ENCODE measurements around the gene NELFCD.
"Not testable (repeated sequence)": the region's sequence is repeated elsewhere in the genome, so short reads cannot be mapped to it uniquely, and the experiment has no call there.

Gene NELFCD

DNA sequence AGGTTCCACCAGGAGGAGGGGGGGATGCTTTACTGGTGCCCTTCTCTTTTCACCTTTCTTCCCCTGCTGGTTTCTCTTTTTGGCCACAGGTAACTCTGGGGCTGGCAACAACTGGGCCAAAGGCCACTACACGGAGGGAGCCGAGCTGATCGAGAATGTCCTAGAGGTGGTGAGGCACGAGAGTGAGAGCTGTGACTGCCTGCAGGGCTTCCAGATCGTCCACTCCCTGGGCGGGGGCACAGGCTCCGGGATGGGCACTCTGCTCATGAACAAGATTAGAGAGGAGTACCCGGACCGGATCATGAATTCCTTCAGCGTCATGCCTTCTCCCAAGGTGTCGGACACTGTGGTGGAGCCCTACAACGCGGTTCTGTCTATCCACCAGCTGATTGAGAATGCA lies 42.6 kb downstream of the NELFCD start:
- no peak for DNase-seq (ENCODE audit: low read depth in 2 of 3, low spot score in 1 of 3)

DNA sequence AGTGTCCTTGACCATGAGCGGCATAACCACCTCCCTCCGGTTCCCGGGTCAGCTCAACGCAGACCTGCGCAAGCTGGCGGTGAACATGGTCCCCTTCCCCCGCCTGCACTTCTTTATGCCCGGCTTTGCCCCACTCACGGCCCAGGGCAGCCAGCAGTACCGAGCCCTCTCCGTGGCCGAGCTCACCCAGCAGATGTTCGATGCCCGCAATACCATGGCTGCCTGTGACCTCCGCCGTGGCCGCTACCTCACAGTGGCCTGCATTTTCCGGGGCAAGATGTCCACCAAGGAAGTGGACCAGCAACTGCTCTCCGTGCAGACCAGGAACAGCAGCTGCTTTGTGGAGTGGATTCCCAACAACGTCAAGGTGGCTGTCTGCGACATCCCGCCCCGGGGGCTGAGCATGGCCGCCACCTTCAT lies 43.1 kb downstream of the NELFCD start:
- no peak for DNase-seq (ENCODE audit: low read depth in 2 of 3, low spot score in 1 of 3)

DNA sequence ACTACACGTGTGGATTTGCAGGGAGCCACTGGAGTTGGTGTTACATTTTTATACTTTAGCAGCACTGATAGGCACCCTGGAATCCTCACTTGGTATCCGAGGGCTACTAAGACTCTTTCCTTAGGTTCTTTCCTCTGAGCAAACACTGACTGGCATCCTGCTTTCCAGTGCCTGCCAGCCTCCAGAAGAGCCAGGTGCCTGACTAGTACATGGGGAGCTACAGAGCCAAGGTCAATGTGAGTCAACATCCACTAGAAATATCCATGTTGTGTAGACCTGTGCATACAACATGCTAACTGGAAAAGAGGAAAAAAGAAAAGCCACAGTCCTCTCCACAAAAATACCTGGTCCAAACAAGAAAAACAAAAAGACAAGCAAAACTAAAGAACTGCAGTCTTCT lies 44.0 kb downstream of the NELFCD start:
- no peak for DNase-seq (ENCODE audit: low read depth in 2 of 3, low spot score in 1 of 3)

DNA sequence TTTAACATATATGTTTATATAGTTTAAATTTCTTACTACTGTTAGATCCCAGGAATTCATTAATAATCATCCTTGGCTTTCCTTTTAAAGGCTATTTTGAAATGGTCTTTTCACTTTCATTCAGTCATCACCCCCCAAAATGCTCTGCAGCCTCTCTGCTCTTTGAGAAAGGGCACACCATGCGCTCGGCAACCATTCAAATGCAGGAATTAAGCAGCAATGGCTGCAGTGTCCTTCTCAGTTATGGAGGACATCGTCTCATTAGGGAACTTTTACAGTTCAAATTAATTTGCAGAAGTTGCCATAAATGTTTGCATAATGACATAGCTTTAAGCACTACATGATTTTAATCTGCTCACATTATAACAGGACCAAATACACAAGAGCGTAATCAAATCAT lies 44.5 kb downstream of the NELFCD start:
- no peak for DNase-seq (ENCODE audit: low read depth in 2 of 3, low spot score in 1 of 3)

DNA sequence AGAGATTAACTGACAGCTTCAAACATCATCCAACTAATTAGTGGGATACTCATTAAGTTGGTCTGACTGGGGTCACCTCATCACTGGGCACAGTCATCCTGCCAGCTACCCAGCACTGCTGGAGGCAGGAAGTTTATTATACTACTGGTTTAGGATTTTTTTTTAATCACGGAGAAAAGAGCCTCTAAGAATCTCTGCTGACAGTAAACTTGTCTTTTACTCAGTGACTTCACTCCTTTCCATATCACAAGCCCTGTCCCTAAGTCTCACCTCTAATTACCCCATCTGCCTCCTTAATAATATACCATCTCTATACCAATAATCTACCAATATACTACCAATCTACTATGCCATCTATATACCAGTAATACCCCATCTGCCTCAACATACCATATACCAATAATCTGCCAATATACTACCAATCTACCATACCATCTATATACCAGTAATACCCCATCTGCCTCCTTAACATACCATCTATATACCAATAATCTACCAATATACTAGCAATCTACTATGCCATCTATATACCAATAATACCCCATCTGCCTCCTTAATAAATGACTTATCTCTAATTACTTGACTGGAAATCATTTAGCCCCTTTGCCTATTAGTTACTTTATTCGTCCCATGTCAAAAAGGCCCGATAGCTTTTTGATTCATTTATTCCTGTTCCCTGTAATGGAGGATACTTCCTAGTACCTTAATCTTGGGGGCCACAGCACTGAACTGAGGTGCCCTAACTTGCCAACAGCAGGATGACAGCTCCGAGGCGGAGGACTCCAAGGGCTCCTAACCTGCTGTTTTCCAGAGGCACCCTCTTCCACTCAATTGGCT lies 46.1 kb downstream of the NELFCD start:
- DNase-seq (ENCODE audit: low read depth in 2 of 3, low spot score in 1 of 3): no peak

DNA sequence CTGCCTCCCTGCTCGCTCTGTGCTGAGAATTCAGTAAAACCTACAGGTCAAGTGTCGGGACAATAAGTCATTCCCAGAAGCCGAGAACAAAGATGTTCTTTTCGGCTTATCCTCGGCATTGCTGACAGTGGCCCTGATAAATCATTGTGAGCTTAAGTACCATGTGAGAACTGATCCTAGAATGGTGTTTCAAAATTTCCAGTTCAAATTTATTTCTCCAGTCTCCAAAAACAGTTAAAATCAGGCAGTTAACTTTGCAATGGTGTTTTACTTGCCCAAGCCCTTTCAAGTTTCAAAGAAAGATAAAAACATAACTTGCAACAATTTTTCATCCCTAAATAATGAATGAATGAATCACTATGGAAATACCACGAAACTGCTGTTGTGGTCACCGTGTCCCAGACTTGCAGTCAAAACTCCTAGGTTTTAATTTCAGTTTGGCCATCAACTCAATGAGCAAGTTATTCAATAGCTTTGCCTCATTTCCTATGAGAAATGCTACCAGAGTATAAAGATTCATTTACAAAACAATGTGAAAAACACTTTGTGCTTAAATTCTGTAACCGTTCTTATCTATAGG lies 46.8 kb downstream of the NELFCD start:
- DNase-seq (ENCODE audit: low read depth in 2 of 3, low spot score in 1 of 3): no peak

DNA sequence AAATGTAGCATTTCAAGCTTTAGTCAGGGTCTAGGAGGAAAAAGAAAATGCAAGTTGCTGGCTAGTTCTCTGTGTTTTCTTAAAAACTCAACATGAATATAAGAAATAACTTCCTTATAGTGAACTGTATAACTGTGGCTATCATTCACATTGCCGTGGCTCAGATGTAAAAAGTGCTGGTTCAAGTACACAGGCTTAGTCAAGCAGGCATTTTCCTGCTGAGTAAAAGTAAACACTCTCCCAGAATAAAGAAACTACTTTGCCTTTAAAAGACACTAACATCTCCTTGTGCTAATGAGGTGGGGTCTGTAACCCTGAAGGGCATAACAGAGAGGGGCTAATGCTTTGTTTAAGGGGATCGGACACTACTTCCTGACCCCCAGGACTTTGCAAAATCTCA lies 47.8 kb downstream of the NELFCD start:
- DNase-seq (ENCODE audit: low read depth in 2 of 3, low spot score in 1 of 3): no peak

DNA sequence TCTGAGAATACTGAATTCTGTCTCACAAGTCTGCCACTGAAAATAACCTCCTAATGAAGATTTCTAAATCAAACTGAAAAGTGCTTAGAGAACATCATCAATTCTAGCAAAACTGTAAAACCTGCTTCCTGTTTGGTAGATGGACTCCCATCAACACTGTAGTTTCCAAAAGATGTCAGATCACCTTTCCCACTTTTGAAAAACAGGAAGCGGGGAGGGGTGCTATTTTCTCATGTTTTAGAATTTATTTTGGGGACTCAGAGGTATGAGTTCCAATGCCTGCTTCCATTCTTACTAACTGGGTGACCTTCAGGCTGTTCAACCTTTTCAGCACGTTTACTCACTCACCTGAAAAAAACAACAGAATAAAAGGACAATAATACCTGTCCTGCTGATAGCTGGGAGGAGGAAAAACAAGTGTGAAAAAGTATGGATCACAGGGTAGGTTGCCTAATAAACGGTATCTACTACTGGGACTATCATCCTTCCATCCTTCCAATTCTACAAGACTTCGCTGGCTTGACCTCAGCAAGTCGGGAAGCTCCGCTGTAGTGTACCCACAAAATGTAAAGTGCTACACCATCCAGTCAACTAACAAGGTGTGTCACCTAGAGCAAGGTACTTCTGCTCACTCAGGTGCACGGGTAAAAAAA lies 50.0 kb downstream of the NELFCD start:
- no peak for DNase-seq (ENCODE audit: low read depth in 2 of 3, low spot score in 1 of 3)

DNA sequence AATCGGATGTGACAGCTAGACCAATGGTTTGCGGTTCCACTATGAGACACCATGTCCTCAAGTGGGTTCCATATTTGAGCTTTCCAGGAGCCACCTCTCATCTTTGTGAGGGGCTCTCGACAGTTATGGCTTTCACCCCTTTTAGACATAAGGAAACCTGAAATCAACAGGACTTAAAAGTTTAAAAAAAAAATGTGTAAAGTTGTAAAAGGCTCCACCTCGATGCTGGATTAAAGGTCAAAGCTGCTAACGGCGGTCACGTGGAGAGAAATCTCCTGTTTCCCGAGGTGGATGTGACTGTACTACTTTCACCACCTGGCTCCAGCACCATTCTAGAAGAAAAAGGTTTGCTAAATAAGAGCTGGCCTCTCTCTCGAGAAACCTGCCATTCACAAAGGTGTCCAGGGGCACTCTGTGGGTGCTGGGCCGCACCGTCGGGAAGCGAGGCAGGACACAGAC lies 50.5 kb downstream of the NELFCD start:
- no peak for DNase-seq (ENCODE audit: low read depth in 2 of 3, low spot score in 1 of 3)

DNA sequence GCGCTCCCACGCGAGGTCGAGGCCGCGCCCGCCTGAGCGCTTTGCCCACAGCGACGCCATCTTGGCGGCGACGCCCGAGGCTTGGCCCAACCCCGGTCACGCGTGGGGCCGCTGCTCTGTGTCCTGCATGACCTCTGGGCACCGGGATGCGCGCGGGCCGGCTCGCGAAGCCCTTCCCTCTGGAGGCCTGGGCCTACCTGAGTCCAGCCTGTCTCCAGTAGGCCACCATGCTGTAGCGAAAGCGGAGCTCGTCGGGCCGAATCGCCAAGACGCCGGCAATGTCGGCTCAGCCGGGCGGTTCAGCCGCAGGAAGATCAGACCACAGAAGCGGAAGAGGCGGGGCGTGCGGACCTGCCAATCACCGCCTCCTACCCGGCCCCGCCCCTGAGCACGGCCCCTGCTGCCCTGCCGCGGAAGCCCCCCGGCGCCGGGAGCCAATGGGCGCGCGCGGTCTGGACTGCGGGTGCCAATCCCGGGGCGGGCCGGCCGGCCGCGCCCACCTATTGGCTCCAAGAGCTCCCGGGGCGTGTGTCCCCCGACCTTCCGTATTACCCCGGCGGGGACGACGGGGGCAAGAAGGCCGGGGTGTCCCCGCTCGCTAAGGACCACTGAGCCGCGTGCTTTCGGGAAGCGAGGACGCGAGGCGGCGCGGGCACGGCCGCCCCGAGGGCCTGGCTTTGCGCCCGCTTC lies 51.1 kb downstream of the NELFCD start, which contains the start of gene ATP5F1E:
Gene ATP5F1E (minus strand): TSS at position 313 of the 690 bp plus-strand sequence. CDS start 84 bp downstream, at position 229.
- peak; percentile 89 to 97 (median 89) for DNase-seq (ENCODE audit: low read depth in 2 of 3, low spot score in 1 of 3)

DNA sequence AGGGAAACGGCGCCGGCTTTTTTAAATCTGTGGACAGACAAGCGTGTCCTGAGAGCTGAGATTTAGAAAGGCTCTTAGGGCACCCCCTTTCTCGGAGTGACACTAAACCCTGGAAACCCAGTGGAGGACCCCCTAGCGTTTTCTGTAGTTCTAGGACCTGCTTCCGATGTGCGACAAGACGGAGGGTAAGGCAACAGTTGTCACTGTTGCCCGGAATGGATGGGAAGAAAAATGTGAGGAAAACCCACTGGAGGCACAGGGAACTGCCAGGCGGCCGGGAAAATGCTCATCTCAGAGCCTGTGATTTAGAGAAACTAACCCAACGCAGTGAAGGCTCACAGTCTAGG lies 51.6 kb downstream of the NELFCD start:
- DNase-seq (ENCODE audit: low read depth in 2 of 3, low spot score in 1 of 3): no peak

DNA sequence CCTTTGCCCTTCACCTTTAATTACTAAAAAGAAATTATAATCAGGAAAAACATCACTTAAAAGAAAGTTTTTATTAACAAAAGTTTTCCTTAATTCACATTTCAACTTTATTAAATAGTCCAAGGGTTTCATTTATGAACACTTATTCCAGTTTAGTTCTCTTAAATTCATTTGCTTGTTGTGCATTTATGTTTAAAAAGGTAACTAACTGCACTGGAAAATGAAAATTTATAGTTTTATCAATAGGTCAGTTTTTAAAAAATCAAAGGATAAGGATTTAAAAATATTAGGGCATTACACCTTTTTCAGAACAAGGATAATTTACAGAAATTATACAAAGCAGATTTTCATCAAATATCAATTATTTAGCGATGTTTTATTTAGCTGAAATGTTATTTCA lies 52.0 kb downstream of the NELFCD start:
- DNase-seq (ENCODE audit: low read depth in 2 of 3, low spot score in 1 of 3): no peak

DNA sequence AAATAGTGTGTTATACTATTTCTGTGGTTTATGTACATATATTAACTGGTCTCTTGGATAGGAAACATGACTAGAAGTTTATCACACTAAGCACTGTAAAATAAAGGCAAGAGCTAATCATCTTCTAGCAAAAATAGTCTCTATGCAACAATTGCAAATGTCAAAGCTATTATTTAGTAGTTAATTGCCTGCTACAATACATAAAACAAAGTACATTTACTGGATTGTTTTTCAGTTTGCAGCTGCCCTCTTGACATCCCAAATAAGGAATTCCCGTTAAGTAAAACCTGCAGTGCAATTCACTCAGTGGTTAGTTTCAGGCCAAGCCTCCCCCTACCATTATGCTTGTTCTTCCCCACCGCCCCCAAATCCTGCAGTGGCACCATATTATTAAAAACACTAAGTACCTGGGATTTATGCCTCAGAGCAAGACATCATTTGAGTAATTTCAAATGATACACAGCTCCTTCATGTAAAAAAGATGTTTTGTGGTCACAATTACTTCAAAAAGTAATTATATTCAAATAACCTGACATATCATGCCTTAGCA lies 52.6 kb downstream of the NELFCD start:
- DNase-seq (ENCODE audit: low read depth in 2 of 3, low spot score in 1 of 3): no peak

DNA sequence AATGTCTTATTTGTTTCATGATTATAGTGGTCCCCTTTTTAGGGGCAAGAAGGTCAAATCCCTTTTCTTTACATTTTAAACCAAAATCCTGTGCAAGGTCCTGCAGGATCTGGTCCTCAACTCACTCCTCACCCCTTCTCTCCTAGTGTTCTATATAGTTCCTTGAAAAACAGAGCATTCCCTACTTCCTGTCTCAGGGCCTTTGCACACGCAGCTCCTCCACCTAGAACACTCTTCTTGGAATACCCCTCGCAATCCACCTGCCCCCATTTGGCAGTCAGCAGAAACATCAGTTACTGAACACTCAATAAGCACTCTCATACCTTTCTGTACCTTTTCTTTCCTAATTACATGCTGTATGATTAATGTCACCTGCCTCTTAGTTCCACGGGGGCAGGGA lies 54.3 kb downstream of the NELFCD start:
- DNase-seq (ENCODE audit: low read depth in 2 of 3, low spot score in 1 of 3): no peak

DNA sequence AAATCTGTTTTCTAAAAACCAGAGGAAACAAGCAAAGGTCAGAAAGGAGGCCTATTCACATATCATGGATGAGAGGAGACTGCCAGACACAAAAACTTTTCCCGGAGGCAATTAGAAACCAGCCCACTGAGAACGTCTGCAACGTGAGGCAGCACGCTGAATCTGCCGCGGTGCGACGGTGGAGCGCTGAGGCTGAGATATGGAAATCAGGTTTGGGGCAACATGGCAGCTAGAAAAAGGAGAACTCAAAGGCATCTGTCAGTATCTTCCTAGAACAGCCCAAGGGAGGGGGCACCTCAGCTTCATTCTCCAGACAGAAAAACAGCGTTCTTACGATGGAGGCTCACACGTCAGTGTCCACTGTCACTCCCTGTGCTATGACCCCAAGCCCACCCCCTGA lies 56.3 kb downstream of the NELFCD start:
- DNase-seq (ENCODE audit: low read depth in 2 of 3, low spot score in 1 of 3): no peak

DNA sequence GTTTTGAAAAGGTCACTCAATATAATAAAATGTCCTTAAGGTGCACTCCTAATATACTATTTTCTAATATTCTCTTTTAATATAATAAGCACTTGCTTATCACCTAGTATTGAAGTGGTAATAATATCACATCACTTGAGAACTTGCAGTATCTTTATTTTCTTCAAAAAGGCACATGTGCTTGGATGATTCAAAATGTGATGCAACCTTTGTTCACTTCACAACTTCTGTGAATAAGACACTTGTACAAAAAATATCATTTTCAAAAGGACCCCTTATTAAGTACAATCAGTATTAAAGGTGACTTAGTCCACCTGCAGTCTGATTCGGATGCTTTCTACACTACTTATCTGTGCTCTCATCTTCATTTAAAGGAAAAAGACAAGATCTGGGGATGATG lies 58.2 kb downstream of the NELFCD start:
- no peak for DNase-seq (ENCODE audit: low read depth in 2 of 3, low spot score in 1 of 3)

DNA sequence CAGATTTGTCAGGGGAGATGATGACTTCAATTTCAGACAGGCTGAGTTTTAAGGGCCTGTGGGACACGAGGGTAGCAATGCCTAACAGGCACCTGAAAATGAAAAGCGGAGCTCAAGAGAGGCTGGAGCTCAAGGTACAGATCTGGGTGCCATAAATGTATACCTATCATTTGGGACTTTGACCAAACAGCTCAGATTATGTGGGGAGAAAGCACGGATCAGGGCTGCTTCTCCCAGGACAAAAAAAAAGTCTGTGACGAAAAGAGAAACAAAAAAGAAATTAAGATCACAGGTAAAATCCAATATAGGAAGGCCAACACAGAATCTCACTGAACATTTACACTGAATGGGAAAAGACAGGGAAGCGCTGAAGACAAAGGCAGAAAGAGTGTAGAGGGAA lies 59.6 kb downstream of the NELFCD start:
- DNase-seq (ENCODE audit: low read depth in 2 of 3, low spot score in 1 of 3): no peak

DNA sequence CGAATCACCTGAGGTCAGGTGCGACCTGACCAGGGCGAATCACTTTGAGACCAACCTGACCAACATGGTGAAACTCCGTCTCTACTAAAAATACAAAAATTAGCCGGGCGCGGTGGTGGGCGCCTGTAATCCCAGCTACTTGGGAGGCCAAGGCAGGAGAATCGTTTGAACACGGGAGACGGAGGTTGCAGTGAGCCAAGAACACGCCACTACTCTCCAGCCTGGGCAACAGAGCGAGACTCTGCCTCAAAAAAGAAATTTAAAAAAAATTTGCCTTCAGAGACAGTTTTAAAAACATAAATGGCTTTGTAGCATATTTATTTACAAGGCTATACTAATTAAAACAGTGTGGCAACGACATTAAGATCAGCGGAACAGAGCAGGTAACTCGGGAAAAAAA lies 60.4 kb downstream of the NELFCD start:
- not testable (repeated sequence) for DNase-seq (ENCODE audit: low read depth in 2 of 3, low spot score in 1 of 3)

DNA sequence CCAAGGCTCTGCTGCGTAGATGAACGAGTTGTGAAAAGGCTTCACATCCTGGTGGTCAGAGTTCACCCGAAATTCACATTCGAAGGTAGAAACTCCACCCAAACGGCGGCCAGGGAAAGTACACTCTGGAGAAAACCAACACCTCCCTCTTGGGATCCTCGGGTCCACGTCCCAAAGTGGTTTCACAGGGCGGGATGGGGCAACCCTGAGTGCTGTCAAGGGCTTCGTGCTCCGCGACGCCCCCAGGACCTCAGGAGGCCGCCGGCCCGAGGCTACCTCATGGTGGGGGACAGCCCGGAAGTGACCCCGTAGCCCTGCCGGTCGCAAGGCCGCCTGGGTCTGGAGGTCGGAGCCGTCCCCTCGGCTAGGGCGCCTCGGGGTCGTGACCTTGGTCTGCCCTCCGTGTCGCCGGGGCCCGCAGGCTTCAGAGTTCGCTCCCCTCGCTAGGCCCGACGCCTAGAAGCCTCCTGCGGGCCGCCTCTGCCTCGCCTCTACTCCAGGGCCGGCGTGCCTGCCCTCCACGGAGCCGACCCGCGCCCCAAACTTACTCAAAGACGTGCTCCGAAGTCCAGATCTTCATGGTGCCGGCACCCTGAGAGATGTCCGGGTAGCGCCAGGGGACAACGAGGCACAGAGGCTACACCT lies 61.2 kb downstream of the NELFCD start, which contains the start of gene PRELID3B:
Gene PRELID3B (minus strand): TSS at position 636 of the 645 bp plus-strand sequence. CDS start 56 bp downstream, at position 580.
- DNase-seq (ENCODE audit: low read depth in 2 of 3, low spot score in 1 of 3): peak in 1 of 3 donors; percentile 32

DNA sequence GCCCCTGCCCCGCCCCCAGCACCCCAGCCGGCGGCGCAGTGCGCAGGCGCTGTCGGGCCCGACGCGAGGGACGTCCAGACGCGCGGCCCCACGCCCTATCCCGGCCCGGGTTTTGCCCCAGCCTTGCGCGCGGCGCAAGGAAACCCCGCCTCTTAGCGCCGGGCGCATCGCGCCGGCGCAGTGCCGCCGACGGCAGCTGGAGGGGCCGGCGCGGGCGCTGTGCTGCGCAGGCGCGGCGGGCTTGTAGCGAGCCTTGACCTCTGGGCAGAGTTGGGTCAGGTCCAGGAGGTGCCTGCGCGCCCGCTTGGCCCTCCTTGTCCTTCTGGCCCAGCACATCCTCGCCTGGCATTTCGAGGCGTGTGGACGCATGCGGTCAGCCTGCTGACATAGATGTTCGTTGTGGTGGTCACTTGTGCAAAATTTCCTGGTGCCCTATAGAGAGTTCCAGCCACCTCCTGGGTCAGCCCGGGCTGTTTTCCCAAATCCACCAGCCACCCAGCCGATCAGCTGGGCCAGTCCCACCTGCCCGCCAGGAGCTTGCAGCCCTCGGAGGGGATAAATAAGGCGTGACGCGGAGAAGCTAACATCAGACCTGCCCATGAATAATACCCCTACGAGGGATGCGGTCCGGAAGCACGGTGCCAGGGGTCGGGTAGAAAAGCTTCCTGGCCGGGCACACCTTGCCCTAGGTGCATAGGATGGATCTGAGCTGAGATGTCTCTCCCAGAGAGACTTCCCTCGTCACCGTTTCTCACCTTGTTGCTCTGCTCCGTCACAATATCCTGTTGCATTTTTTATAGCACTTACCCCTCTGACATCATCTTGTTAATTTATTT lies 62.0 kb downstream of the NELFCD start:
- DNase-seq (ENCODE audit: low read depth in 2 of 3, low spot score in 1 of 3): peak; percentile 86 to 92 (median 87)
